IMR-90 (cell line): ENCODE results near the gene BHLHE23. TPM values are rescaled to one million over a fixed set of nuclear protein-coding genes. Genes with fewer than 3 reads are reported as not detected.

Experiments used
- ATAC-seq: fragments of 200-7000 bp; cut with Tn5 transposase; 2 replicates; pipeline ENCODE4 v1.9.1; 2020; ENCODE audit warnings: low read depth, mild to moderate bottlenecking, moderate library complexity
- BruUV-seq: library from RNA; stranded (reverse); fragments of 400-500 nt; replicated peaks from 2 replicates; lab custom pipeline; 2021; lab: Mats Ljungman, UMichigan
- CTCF ChIA-PET: fragments of 300-600 bp; formaldehyde crosslinking; extraction: SDS; loops from one replicate; lab custom pipeline; 2021; ENCODE audit warnings: antibody characterized with exemption; lab: Yijun Ruan, JAX
- POLR2A ChIA-PET: fragments of 300-600 bp; sonication (Branson Sonifier 250); formaldehyde crosslinking; loops from one replicate; lab custom pipeline; 2022; ENCODE audit warnings: antibody characterized with exemption; ENCODE audit not compliant: unreplicated experiment; lab: Charles Lee
- DNase-seq: peaks from one replicate; pipeline ENCODE4 v3.0.0; 2013
- H2AFZ ChIP-seq: replicated peaks from 2 replicates; pipeline ENCODE3; 2013; ENCODE audit warnings: low read length, mild to moderate bottlenecking; ENCODE audit not compliant: poor library complexity
- H2AK5ac ChIP-seq: 2 replicates; pipeline ENCODE4 v1.6.1; 2013; ENCODE audit warnings: low read depth, low read length, inconsistent platforms
- H2AK9ac ChIP-seq: replicated peaks from 2 replicates; pipeline ENCODE3; 2013; ENCODE audit warnings: mild to moderate bottlenecking, low read depth, low read length, moderate library complexity; ENCODE audit not compliant: poor library complexity
- H2BK120ac ChIP-seq: 2 replicates; pipeline ENCODE4 v1.6.1; 2013; ENCODE audit warnings: low read depth, low read length, inconsistent platforms
- H2BK15ac ChIP-seq: 3 replicates; pipeline ENCODE4 v1.6.1; 2013; ENCODE audit warnings: low read depth, low read length, inconsistent platforms
- H2BK20ac ChIP-seq: 2 replicates; pipeline ENCODE4 v1.6.1; 2013; ENCODE audit warnings: low read depth, mild to moderate bottlenecking, inconsistent platforms, low read length, moderate library complexity
- H2BK5ac ChIP-seq: 2 replicates; pipeline ENCODE4 v1.6.1; 2013; ENCODE audit warnings: mild to moderate bottlenecking, low read depth, low read length, inconsistent platforms; ENCODE audit not compliant: poor library complexity, severe bottlenecking
- H3K14ac ChIP-seq: replicated peaks from 2 replicates; pipeline ENCODE4 v1.6.1; 2013; ENCODE audit warnings: low read depth, low read length, inconsistent platforms
- H3K18ac ChIP-seq: 2 replicates; pipeline ENCODE4 v1.6.1; 2013; ENCODE audit warnings: low read depth, low read length, control low read depth
- H3K23ac ChIP-seq: 2 replicates; pipeline ENCODE4 v1.6.1; 2013; ENCODE audit warnings: low read depth, low read length, inconsistent platforms
- H3K27ac ChIP-seq: 2 replicates; pipeline ENCODE4 v1.5.1; 2013; ENCODE audit warnings: mild to moderate bottlenecking, control low read depth, low read length; ENCODE audit not compliant: insufficient read depth
- H3K27me3 ChIP-seq: 2 replicates; pipeline ENCODE4 v1.6.1; 2013; ENCODE audit warnings: low read length; ENCODE audit not compliant: control insufficient read depth, insufficient read depth
- H3K36me3 ChIP-seq: 2 replicates; pipeline ENCODE4 v1.6.1; 2013; ENCODE audit warnings: low read length, mixed read lengths; ENCODE audit not compliant: control insufficient read depth, insufficient read depth
- H3K4ac ChIP-seq: 2 replicates; pipeline ENCODE4 v1.6.1; 2013; ENCODE audit warnings: low read depth, low read length, inconsistent platforms
- H3K4me1 ChIP-seq: 2 replicates; pipeline ENCODE4 v1.6.1; 2013; ENCODE audit warnings: low read length, mixed read lengths; ENCODE audit not compliant: control insufficient read depth, insufficient read depth
- H3K4me2 ChIP-seq: 2 replicates; pipeline ENCODE4 v1.6.1; 2013; ENCODE audit warnings: low read depth, mild to moderate bottlenecking, control low read depth, low read length, moderate library complexity
- H3K4me3 ChIP-seq: 2 replicates; pipeline ENCODE4 v1.5.1; 2013; ENCODE audit warnings: low read depth, mild to moderate bottlenecking, control low read depth, low read length, moderate library complexity; ENCODE audit not compliant: insufficient read depth
- H3K56ac ChIP-seq: 2 replicates; pipeline ENCODE4 v1.6.1; 2013; ENCODE audit warnings: low read length, inconsistent platforms; ENCODE audit not compliant: insufficient read depth; ENCODE audit errors: extremely low read depth
- H3K79me1 ChIP-seq, 2 experiments: 2 replicates each; pipeline ENCODE4 v1.6.1; 2013; ENCODE audit warnings: low read length in 2 of 2, inconsistent platforms in 1 of 2, low read depth in 1 of 2
- H3K9ac ChIP-seq: 2 replicates; pipeline ENCODE4 v1.6.1; 2013; ENCODE audit warnings: low read depth, low read length, control low read depth
- H3K9me1 ChIP-seq: 2 replicates; pipeline ENCODE4 v1.6.1; 2013; ENCODE audit warnings: low read length, inconsistent platforms; ENCODE audit not compliant: insufficient read depth
- H3K9me3 ChIP-seq: 2 replicates; pipeline ENCODE4 v1.6.1; 2013; ENCODE audit warnings: low read length; ENCODE audit not compliant: control insufficient read depth, insufficient read depth
- H4K20me1 ChIP-seq: 2 replicates; pipeline ENCODE4 v1.6.1; 2013; ENCODE audit warnings: low read length, inconsistent platforms; ENCODE audit not compliant: insufficient read depth
- H4K5ac ChIP-seq: 2 replicates; pipeline ENCODE4 v1.6.1; 2013; ENCODE audit warnings: mild to moderate bottlenecking, low read depth, low read length, control low read depth
- H4K8ac ChIP-seq, 2 experiments: 2 replicates each; pipeline ENCODE4 v1.6.1; 2013; ENCODE audit warnings: low read depth in 2 of 2, low read length in 2 of 2, control low read depth in 1 of 2, inconsistent platforms in 1 of 2
- H4K91ac ChIP-seq: 2 replicates; pipeline ENCODE4 v1.6.1; 2013; ENCODE audit warnings: low read depth, low read length, inconsistent platforms; ENCODE audit not compliant: insufficient read depth
- BHLHE40 ChIP-seq: fragments of 150-350 bp; IDR thresholded peaks from 2 replicates; pipeline ENCODE4 v1.6.1; 2016; ENCODE audit warnings: mild to moderate bottlenecking, low read depth, low read length
- CHD1 ChIP-seq: IDR thresholded peaks from 2 replicates; pipeline ENCODE4 v1.6.1; 2012; ENCODE audit warnings: low read depth, low read length, improper control_type of control experiment
- ELK1 ChIP-seq: fragments of 150-350 bp; IDR thresholded peaks from 2 replicates; pipeline ENCODE4 v1.6.1; 2016; ENCODE audit warnings: low read depth, mild to moderate bottlenecking, low read length, moderate library complexity, borderline replicate concordance
- FOS ChIP-seq: fragments of 150-350 bp; IDR thresholded peaks from 2 replicates; pipeline ENCODE4 v1.6.1; 2016; ENCODE audit warnings: low read depth, low read length
- MAZ ChIP-seq: IDR thresholded peaks from 2 replicates; pipeline ENCODE4 v1.6.1; 2012; ENCODE audit warnings: low read depth, mild to moderate bottlenecking, low read length, improper control_type of control experiment, moderate library complexity, borderline replicate concordance
- MXI1 ChIP-seq: IDR thresholded peaks from 2 replicates; pipeline ENCODE4 v1.6.1; 2012; ENCODE audit warnings: low read depth, mild to moderate bottlenecking, low read length, moderate library complexity, borderline replicate concordance
- POLR2A ChIP-seq: IDR thresholded peaks from 2 replicates; pipeline ENCODE4 v1.6.1; 2012; ENCODE audit warnings: mild to moderate bottlenecking, low read depth, low read length
- RAD21 ChIP-seq: IDR thresholded peaks from 2 replicates; pipeline ENCODE4 v1.6.1; 2012; ENCODE audit warnings: low read length, improper control_type of control experiment
- RCOR1 ChIP-seq: IDR thresholded peaks from 2 replicates; pipeline ENCODE4 v1.6.1; 2012; ENCODE audit warnings: mild to moderate bottlenecking, low read length, improper control_type of control experiment; ENCODE audit not compliant: insufficient replicate concordance
- RFX5 ChIP-seq: IDR thresholded peaks from 2 replicates; pipeline ENCODE4 v1.8.0; 2012; ENCODE audit warnings: low read depth, mild to moderate bottlenecking, low read length, moderate library complexity
- SMC3 ChIP-seq: fragments of 150-350 bp; IDR thresholded peaks from 2 replicates; pipeline ENCODE4 v1.6.1; 2016; ENCODE audit warnings: low read depth, mild to moderate bottlenecking, antibody characterized with exemption, low read length, moderate library complexity
- USF2 ChIP-seq: fragments of 150-350 bp; IDR thresholded peaks from 2 replicates; pipeline ENCODE4 v1.6.1; 2017; ENCODE audit warnings: mild to moderate bottlenecking, antibody characterized with exemption, low read length, low read depth
- WGBS, 2 experiments: methylation state at CpG; one replicate each; pipeline versions ENCODE4 v1.1.5 to v1.1.7; 2013; ENCODE audit warnings: missing lambda C conversion rate in 2 of 2; ENCODE audit not compliant: insufficient read length in 1 of 2; ENCODE audit errors: extremely low coverage in 2 of 2; 5-methylcytosine and 5-hydroxymethylcytosine counted together
- dilution Hi-C: fragments of 300-500 bp; cut with HindIII; formaldehyde crosslinking; loops from one replicate; pipeline ENCODE4 v1.14.3; 2018; ENCODE audit warnings: low sequenced_read_pairs; ENCODE audit not compliant: unreplicated experiment
- in situ Hi-C: fragments of 300-500 bp; cut with MboI; formaldehyde crosslinking; loops from 3 replicates; pipeline ENCODE4 v1.14.3; 2019; ENCODE audit warnings: low sequenced_read_pairs, inconsistent platforms, mixed read lengths
- intact Hi-C: fragments of 100-400 bp; cut with micrococcal nuclease; formaldehyde crosslinking; loops from 2 replicates; pipeline ENCODE4 v1.10.0; 2022
- polyA plus RNA-seq, 3 experiments: library from polyadenylated mRNA; depleted of rRNA; stranded (reverse); fragments of >200 nt; gene quantifications; 2 replicates each; pipeline ENCODE4 v1.2.3, GENCODE V29; 2012; ENCODE audit warnings: low replicate concordance in 1 of 3
- total RNA-seq: library from RNA; depleted of rRNA; stranded (reverse); fragments of >200 nt; gene quantifications from 2 replicates; pipeline ENCODE4 v1.2.3, GENCODE V29; 2012
- TF ChIP-seq, protein P1 (sequence below): conservative IDR thresholded peaks from 2 replicates; pipeline ENCODE4 v1.5.1; 2012; ENCODE audit warnings: mild to moderate bottlenecking, low read depth, low read length, improper control_type of control experiment

BHLHE23 gene
- total and polyA plus RNA-seq, 2 of the 4 experiments (the other 2 are of a cell fraction), result not detected

DNA sequence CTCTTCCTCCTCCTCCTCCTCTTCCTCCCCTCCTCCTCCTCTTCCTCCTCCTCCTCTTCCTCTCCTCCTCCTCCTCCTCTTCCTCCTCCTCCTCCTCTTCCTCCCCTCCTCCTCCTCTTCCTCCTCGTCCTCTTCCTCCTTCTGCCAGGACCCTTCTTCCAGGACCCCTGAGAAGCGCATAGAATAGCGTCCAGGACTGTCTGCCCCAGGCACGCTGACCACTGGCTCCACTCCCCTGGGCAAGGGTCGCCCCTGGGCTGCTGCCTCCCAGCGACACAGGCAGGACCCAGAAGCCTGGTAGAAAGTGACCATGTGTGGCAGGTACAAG, 42.4 kb upstream of the BHLHE23 start:
- Histone ChIP-seq H3K56ac (no peak overlapping the region), H2BK120ac (no peak overlapping the region), H3K18ac (no peak overlapping the region), H3K4ac (no peak overlapping the region), H3K9me3 (peaks cover 6% of the 10 kb centered on the region; the same call in 1 of the 2 replicates), H3K9ac (no peak overlapping the region), H2AK5ac (no peak overlapping the region), H3K27ac (no peak overlapping the region), H3K79me1 (no peaks in the 10 kb centered on the region), H4K20me1 (no peaks in the 10 kb centered on the region), H3K14ac (no peak overlapping the region), H2AFZ (no peak overlapping the region), H3K27me3 (peaks cover 35% of the 10 kb centered on the region), H2BK15ac (no peak overlapping the region), H2BK20ac (no peak overlapping the region), H3K23ac (no peak overlapping the region), H4K91ac (no peak overlapping the region), H3K36me3 (no peaks in the 10 kb centered on the region), H3K9me1 (no peaks in the 10 kb centered on the region), H2BK5ac (no peak overlapping the region), H4K8ac (no peak overlapping the region), H3K4me1 (no peaks in the 10 kb centered on the region), H2AK9ac (no peak overlapping the region), H3K4me2 (no peak overlapping the region), H4K5ac (no peak overlapping the region), H3K4me3 (no peak overlapping the region)
- TF ChIP-seq RCOR1 (no peak), BHLHE40 (no peak), USF2 (no peak), SMC3 (no peak), POLR2A (no peak), CHD1 (no peak), RFX5 (no peak), MXI1 (no peak), MAZ (no peak), ELK1 (no peak), FOS (no peak), RAD21 (no peak)
- TF ChIP-seq, protein P1, sequence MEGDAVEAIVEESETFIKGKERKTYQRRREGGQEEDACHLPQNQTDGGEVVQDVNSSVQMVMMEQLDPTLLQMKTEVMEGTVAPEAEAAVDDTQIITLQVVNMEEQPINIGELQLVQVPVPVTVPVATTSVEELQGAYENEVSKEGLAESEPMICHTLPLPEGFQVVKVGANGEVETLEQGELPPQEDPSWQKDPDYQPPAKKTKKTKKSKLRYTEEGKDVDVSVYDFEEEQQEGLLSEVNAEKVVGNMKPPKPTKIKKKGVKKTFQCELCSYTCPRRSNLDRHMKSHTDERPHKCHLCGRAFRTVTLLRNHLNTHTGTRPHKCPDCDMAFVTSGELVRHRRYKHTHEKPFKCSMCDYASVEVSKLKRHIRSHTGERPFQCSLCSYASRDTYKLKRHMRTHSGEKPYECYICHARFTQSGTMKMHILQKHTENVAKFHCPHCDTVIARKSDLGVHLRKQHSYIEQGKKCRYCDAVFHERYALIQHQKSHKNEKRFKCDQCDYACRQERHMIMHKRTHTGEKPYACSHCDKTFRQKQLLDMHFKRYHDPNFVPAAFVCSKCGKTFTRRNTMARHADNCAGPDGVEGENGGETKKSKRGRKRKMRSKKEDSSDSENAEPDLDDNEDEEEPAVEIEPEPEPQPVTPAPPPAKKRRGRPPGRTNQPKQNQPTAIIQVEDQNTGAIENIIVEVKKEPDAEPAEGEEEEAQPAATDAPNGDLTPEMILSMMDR, result no peak
- WGBS, 2 experiments, result no CpG with 5 or more reads among the region's 6 CpGs
- ATAC-seq, result no peak
- intact Hi-C loops (no loop called here), in situ Hi-C loops (no loop called here), dilution Hi-C loops (no loop called here)
- DNase-seq, result no peak
- BruUV-seq, result no TSS peak
- ChIA-PET CTCF (no interaction called here), POLR2A (no interaction called here)
